Natural killer cell (primary cell): ENCODE measurements around the gene TMPRSS3. TPM values are rescaled to one million over a fixed set of nuclear protein-coding genes. Genes with fewer than 3 reads are reported as not detected.

Experiments used
- ATAC-seq, 3 donors: fragments of 150-1000 bp in 2 of 3; fragments of 200-7000 bp in 1 of 3; cut with Tn5 transposase; 1 replicate in 1 of 3; 2 replicates in 2 of 3; pipeline ENCODE4 v1.10.0; 2021; ENCODE audit warnings: mild to moderate bottlenecking in 2 of 3, moderate library complexity in 2 of 3
- DNase-seq, 2 donors: peaks; one replicate each; pipeline versions ENCODE4 v3.0.0 to v3.0.0-alpha.2; 2013 to 2021; ENCODE audit warnings: mixed read lengths in 1 of 2
- H3K27ac ChIP-seq: one replicate; pipeline ENCODE4 v1.5.1; 2013; ENCODE audit warnings: mild to moderate bottlenecking, low read length
- H3K27me3 ChIP-seq: one replicate; pipeline ENCODE4 v1.6.1; 2013; ENCODE audit warnings: low read length; ENCODE audit not compliant: control insufficient read depth, insufficient read depth
- H3K36me3 ChIP-seq: one replicate; pipeline ENCODE4 v1.6.1; 2013; ENCODE audit warnings: low read length; ENCODE audit not compliant: control insufficient read depth, insufficient read depth
- H3K4me1 ChIP-seq: one replicate; pipeline ENCODE4 v1.6.1; 2013; ENCODE audit warnings: low read length; ENCODE audit not compliant: control insufficient read depth, insufficient read depth
- H3K4me3 ChIP-seq: one replicate; pipeline ENCODE4 v1.5.1; 2013; ENCODE audit warnings: low read length
- H3K9me3 ChIP-seq: one replicate; pipeline ENCODE4 v1.6.1; 2013; ENCODE audit warnings: low read length; ENCODE audit not compliant: control insufficient read depth, insufficient read depth
- H3K27ac Mint-ChIP-seq, 2 donors: one replicate each; pipeline ENCODE4 v1.8.0; 2022; ENCODE audit warnings: mild to moderate bottlenecking in 2 of 2, mixed read lengths in 2 of 2, moderate library complexity in 1 of 2
- H3K27me3 Mint-ChIP-seq, 2 donors: one replicate each; pipeline ENCODE4 v1.8.0; 2022; ENCODE audit warnings: low read depth in 2 of 2, mixed read lengths in 2 of 2
- H3K36me3 Mint-ChIP-seq: one replicate; pipeline ENCODE4 v1.8.0; 2022; ENCODE audit warnings: mixed read lengths
- H3K4me1 Mint-ChIP-seq, 2 donors: one replicate each; pipeline ENCODE4 v1.8.0; 2022; ENCODE audit warnings: mixed read lengths in 2 of 2
- H3K4me3 Mint-ChIP-seq: one replicate; pipeline ENCODE4 v1.8.0; 2022; ENCODE audit warnings: mild to moderate bottlenecking, moderate library complexity, mixed read lengths
- H3K9me3 Mint-ChIP-seq, 2 donors: one replicate each; pipeline ENCODE4 v1.8.0; 2022; ENCODE audit warnings: mixed read lengths in 2 of 2
- CTCF ChIP-seq: fragments of 200-600 bp; IDR thresholded peaks from one replicate; pipeline ENCODE4 v1.8.0; 2022; ENCODE audit warnings: antibody characterized with exemption
- WGBS: methylation state at CpG from one replicate; pipeline ENCODE4 v1.1.7; 2013; ENCODE audit warnings: missing lambda C conversion rate; ENCODE audit not compliant: insufficient coverage; 5-methylcytosine and 5-hydroxymethylcytosine counted together
- intact Hi-C: fragments of 100-400 bp; cut with micrococcal nuclease; formaldehyde crosslinking; loops from one replicate; pipeline ENCODE4 v1.14.2; 2022
- total RNA-seq, 4 donors: library from RNA; stranded (reverse); fragments of 120-200 nt in 1 of 4; gene quantifications; one replicate each; pipeline versions ENCODE4 v1.2.3 to v1.2.4, GENCODE V29; 2013 to 2022

The TMPRSS3 gene
- total RNA-seq, 3 donors from 2014 or later (not counting 1 experiment from before 2014, with no cell fraction given): 0.25 TPM; not detected in 2

- no peaks in the 10 kb centered on the region for H3K27me3 ChIP-seq
- H3K4me3 ChIP-seq: no peak overlapping the region
- Mint-ChIP-seq H3K4me1 (peaks cover 8 to 24% of the 10 kb centered on the region in 2 donors), H3K27ac (no peak overlapping the region), H3K4me3 (no peak overlapping the region), H3K27me3 (peaks cover 46 to 57% of the 10 kb centered on the region in 2 donors), H3K36me3 (peaks cover 3% of the 10 kb centered on the region), H3K9me3 (no peaks in the 10 kb centered on the region)
- intact Hi-C loops: no loop called here
- no peak overlapping the region for H3K27ac ChIP-seq
- DNase-seq: no peak
- H3K36me3 ChIP-seq: no peaks in the 10 kb centered on the region
- H3K9me3 ChIP-seq: peaks cover 7% of the 10 kb centered on the region
- H3K4me1 ChIP-seq: peaks cover 12% of the 10 kb centered on the region
- WGBS: 0% methylated on average over 1 of the region's 3 CpGs
- ATAC-seq: no peak
- TF ChIP-seq CTCF: no peak
Measured at GRCh38 chr21:42387164-42387563, 8.7 kb downstream of the TMPRSS3 start.

GRCh38 chr21:42386034-42386591 is 9.7 kb downstream of the TMPRSS3 start:
- Mint-ChIP-seq H3K9me3 (peaks cover 2 to 7% of the 10 kb centered on the region in 2 donors), H3K4me3 (no peak overlapping the region), H3K4me1 (peaks cover 8 to 24% of the 10 kb centered on the region in 2 donors), H3K36me3 (peaks cover 11% of the 10 kb centered on the region), H3K27me3 (peaks cover 41 to 53% of the 10 kb centered on the region in 2 donors), H3K27ac (no peak overlapping the region)
- intact Hi-C loops: no loop called here
- ATAC-seq (no peak), DNase-seq (no peak)
- no peaks in the 10 kb centered on the region for H3K27me3 ChIP-seq
- H3K9me3 ChIP-seq: peaks cover 17% of the 10 kb centered on the region
- H3K4me3 ChIP-seq: no peak overlapping the region
- 98% methylated on average over 11 of the region's 11 CpGs for WGBS
- H3K27ac ChIP-seq: no peak overlapping the region
- peaks cover 12% of the 10 kb centered on the region for H3K4me1 ChIP-seq
- no peaks in the 10 kb centered on the region for H3K36me3 ChIP-seq
- no peak for TF ChIP-seq CTCF

GRCh38 chr21:42385619-42386018 is 10.2 kb downstream of the TMPRSS3 start:
- ATAC-seq: no peak
- H3K36me3 Mint-ChIP-seq: peaks cover 11% of the 10 kb centered on the region
- intact Hi-C loops: no loop called here
- peaks cover 18% of the 10 kb centered on the region for H3K9me3 ChIP-seq
- H3K27me3 ChIP-seq: no peaks in the 10 kb centered on the region
- H3K4me1 Mint-ChIP-seq: peaks cover 8 to 24% of the 10 kb centered on the region in 2 donors
- no peak overlapping the region for H3K27ac ChIP-seq
- peaks cover 12% of the 10 kb centered on the region for H3K4me1 ChIP-seq
- H3K4me3 ChIP-seq: no peak overlapping the region
- H3K4me3 Mint-ChIP-seq: no peak overlapping the region
- WGBS: 96% methylated on average over 5 of the region's 5 CpGs
- no peak for TF ChIP-seq CTCF
- DNase-seq: no peak
- H3K27ac Mint-ChIP-seq: no peak overlapping the region
- H3K27me3 Mint-ChIP-seq: peaks cover 37 to 50% of the 10 kb centered on the region in 2 donors
- H3K36me3 ChIP-seq: no peaks in the 10 kb centered on the region
- peaks cover 2 to 7% of the 10 kb centered on the region in 2 donors for H3K9me3 Mint-ChIP-seq

GRCh38 chr21:42384989-42385388 is 10.9 kb downstream of the TMPRSS3 start:
- H3K36me3 Mint-ChIP-seq: peaks cover 11% of the 10 kb centered on the region
- intact Hi-C loops: no loop called here
- no peak for DNase-seq

More at GRCh38 chr21:42384989-42385388, 10.9 kb downstream of the TMPRSS3 start:
- Histone ChIP-seq H3K4me1 (peaks cover 12% of the 10 kb centered on the region), H3K36me3 (no peaks in the 10 kb centered on the region), H3K4me3 (no peak overlapping the region), H3K9me3 (peaks cover 18% of the 10 kb centered on the region), H3K27me3 (no peaks in the 10 kb centered on the region), H3K27ac (no peak overlapping the region)
- Mint-ChIP-seq H3K4me1 (peaks cover 8 to 24% of the 10 kb centered on the region in 2 donors), H3K27me3 (peaks cover 35 to 50% of the 10 kb centered on the region in 2 donors), H3K27ac (no peak overlapping the region), H3K9me3 (peaks cover 2 to 7% of the 10 kb centered on the region in 2 donors), H3K4me3 (no peak overlapping the region)
- 87% methylated on average over 2 of the region's 2 CpGs for WGBS
- TF ChIP-seq CTCF: no peak
- no peak for ATAC-seq
